Thoracic aorta (tissue), 2 donors: ENCODE data around the gene NRXN3. TPM values are rescaled to one million over a fixed set of nuclear protein-coding genes. Genes with fewer than 3 reads are reported as not detected.

Experiments used
- ATAC-seq: fragments of 150-250 bp; one replicate; pipeline ENCODE4 v1.8.0; 2017; ENCODE audit warnings: low read depth; ENCODE audit not compliant: insufficient number of reproducible peaks, low FRiP score
- DNase-seq: peaks from one replicate; pipeline ENCODE4 v3.0.0-alpha.2; 2020; ENCODE audit warnings: low spot score
- H3K27ac ChIP-seq, 2 donors: fragments of 200-600 bp; sonication (generic); 1 replicate in 1 of 2; 2 replicates in 1 of 2; pipeline ENCODE4 v1.5.1; 2016; ENCODE audit warnings: mild to moderate bottlenecking in 2 of 2, moderate library complexity in 2 of 2
- H3K27me3 ChIP-seq: fragments of 200-600 bp; sonication (generic); replicated peaks from 2 replicates; pipeline ENCODE4 v1.6.0; 2016; ENCODE audit warnings: mild to moderate bottlenecking; ENCODE audit not compliant: insufficient read depth
- H3K36me3 ChIP-seq: fragments of 200-600 bp; sonication (generic); one replicate; pipeline ENCODE4 v1.5.1; 2016
- H3K4me1 ChIP-seq, 2 donors: fragments of 200-600 bp; sonication (generic); 1 replicate in 1 of 2; 2 replicates in 1 of 2; pipeline versions ENCODE4 v1.5.1 to v1.6.0; 2016; ENCODE audit warnings: low read depth in 2 of 2, mild to moderate bottlenecking in 1 of 2; ENCODE audit not compliant: control insufficient read depth in 1 of 2
- H3K4me3 ChIP-seq: fragments of 200-600 bp; sonication (generic); 2 replicates; pipeline ENCODE4 v1.5.1; 2016; ENCODE audit warnings: mild to moderate bottlenecking
- H3K9me3 ChIP-seq: fragments of 200-600 bp; sonication (generic); 2 replicates; pipeline ENCODE4 v1.5.1; 2016
- total RNA-seq, 2 donors: library from RNA; depleted of rRNA; stranded (reverse); fragments of >200 nt; gene quantifications; one replicate each; pipeline versions ENCODE4 v1.1.0 to v1.2.3, GENCODE V29; 2016
- TF ChIP-seq, protein P1 (sequence below): fragments of 200-600 bp; sonication (generic); IDR thresholded peaks from one replicate; pipeline ENCODE4 v1.5.1; 2019; ENCODE audit warnings: antibody characterized with exemption

The NRXN3 gene
- total RNA-seq, 2 donors from 2014 or later: 5.6 to 33.3 TPM

DNA sequence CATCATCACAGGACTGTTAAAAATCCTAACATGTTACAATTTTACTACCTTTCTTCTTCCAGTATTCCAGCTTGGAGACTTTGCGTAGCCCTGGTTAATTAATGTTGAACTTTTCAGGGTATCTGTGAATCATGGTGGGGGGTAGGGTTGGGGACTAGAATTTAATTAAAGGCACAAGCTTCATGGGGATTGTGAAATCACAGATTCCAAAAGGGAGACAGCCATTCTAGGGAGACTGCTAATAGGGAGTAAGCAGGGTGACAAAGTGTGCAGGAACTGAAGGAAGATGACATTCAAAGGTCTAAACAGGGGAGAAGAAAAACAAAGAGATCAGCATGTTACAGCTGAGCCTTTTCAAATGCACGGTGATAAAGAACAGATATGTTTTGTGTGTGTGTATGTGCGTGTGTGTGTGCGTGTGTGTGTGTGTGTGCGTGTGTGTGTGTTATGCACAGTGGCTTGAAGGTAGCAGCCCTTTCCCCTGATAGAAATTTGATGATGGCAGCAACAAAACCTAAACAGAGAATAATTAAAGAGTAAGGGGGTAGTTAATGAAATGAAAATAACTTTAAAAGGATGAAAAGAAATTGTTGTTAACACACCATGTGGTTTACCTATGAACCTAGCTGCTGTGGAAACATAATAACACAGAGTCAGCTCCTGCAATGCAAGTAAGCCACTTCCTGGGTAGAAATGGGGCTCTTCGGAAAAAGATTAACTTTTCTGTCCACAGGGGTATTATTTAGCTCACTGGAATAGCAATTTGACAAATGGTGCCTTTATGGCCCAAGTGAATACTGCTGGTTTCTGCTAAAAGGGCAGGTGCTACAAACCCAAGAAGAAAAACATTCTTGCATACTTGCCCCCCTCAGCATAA lies 1459.5 kb downstream of the NRXN3 start:
- Histone ChIP-seq H3K27me3 (no peaks in the 10 kb centered on the region), H3K9me3 (no peaks in the 10 kb centered on the region), H3K36me3 (no peaks in the 10 kb centered on the region), H3K4me1 (no peaks in the 10 kb centered on the region), H3K4me3 (no peak overlapping the region), H3K27ac (no peak overlapping the region)
- TF ChIP-seq, protein P1, sequence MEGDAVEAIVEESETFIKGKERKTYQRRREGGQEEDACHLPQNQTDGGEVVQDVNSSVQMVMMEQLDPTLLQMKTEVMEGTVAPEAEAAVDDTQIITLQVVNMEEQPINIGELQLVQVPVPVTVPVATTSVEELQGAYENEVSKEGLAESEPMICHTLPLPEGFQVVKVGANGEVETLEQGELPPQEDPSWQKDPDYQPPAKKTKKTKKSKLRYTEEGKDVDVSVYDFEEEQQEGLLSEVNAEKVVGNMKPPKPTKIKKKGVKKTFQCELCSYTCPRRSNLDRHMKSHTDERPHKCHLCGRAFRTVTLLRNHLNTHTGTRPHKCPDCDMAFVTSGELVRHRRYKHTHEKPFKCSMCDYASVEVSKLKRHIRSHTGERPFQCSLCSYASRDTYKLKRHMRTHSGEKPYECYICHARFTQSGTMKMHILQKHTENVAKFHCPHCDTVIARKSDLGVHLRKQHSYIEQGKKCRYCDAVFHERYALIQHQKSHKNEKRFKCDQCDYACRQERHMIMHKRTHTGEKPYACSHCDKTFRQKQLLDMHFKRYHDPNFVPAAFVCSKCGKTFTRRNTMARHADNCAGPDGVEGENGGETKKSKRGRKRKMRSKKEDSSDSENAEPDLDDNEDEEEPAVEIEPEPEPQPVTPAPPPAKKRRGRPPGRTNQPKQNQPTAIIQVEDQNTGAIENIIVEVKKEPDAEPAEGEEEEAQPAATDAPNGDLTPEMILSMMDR: no peak
- ATAC-seq (no peak), DNase-seq (no peak)

DNA sequence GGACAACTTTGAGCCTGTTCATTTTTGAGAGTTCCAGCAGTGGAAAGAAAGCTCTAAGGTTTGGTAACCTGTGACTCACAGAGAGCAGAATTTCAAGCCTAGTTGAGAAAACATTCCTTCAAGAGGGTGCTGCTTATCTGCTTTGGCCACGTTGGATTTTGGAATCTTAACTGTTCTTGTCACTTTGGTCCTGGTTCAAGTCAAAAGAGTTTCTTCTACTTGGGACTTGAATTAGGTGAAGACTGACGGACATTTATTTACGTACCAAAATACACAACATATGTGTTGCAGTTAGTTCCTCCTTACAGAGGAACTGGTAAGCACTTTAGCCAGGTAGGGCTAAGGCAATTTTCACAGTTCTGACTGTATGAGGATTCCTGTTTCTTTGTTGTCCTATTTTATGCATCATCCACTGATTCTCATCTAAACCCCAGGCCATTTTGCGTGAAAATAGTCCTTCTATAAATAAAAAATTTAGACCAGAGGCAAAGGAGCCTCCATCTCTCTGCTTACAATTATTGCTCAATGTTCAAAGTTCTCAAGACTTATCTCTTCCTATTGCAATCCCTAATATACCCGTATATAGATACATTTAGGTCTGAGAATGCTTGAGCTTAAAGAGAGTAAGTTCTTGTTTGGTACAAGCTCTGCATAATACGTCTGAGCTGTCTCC lies 1460.3 kb downstream of the NRXN3 start:
- TF ChIP-seq, protein P1: no peak
- Histone ChIP-seq H3K4me3 (no peak overlapping the region), H3K27me3 (no peaks in the 10 kb centered on the region), H3K4me1 (no peaks in the 10 kb centered on the region), H3K36me3 (no peaks in the 10 kb centered on the region), H3K9me3 (no peaks in the 10 kb centered on the region), H3K27ac (no peak overlapping the region)
- DNase-seq (no peak), ATAC-seq (no peak)

DNA sequence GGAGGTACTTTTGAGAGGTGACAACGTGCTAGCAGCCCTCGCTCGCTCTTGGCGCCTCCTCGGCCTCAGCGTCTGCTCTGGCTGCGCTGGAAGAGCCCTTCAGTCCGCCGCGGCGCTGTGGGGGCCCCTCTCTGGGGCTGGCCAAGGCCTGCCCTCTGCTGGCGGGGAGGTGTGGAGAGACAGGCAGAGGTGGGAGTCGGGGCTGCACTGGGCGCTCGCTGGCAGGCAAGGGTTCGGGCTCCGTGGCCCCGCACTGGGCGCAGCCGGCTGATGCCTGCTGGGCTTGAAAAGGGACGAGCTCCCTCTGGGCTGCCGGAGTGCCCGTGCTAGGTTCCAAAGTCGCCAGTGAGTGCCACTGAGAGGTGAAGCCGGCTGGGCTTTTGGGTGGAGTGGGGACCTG lies 1461.1 kb downstream of the NRXN3 start:
- H3K4me1 ChIP-seq: no peaks in the 10 kb centered on the region
- ATAC-seq (no peak), DNase-seq (no peak)
- TF ChIP-seq, protein P1: no peak
- no peak overlapping the region for H3K27ac ChIP-seq
- no peaks in the 10 kb centered on the region for H3K27me3 ChIP-seq
- no peaks in the 10 kb centered on the region for H3K36me3 ChIP-seq
- H3K9me3 ChIP-seq: no peaks in the 10 kb centered on the region
- no peak overlapping the region for H3K4me3 ChIP-seq

DNA sequence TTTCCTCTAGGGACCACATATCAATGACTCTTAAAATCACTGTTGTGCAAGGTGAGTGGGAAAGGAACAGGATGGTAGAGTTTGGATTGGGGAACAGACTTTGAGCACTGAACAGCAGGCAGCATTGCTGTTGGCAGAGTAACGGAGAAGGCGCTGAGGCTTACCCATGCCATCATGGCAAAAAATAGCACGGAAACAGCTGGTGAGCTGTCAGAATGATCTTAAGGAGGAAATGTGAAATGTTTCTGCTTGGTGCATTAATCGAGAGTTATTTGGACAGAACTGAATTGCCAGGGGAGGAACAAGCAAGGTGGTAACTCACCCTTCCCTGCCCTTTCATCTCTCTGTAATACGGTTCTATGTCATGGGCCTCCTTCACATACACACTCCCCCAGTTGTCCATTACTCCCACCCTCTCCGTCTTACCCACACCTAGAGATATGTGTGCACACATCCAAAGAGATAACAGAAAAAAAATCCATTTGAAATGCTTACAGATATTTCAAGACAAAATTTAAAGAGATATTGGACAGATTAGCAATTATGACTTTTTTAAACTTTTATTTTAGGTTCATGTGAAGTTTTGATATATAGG lies 1468.6 kb downstream of the NRXN3 start:
- DNase-seq (no peak), ATAC-seq (no peak)
- no peaks in the 10 kb centered on the region for H3K27me3 ChIP-seq
- TF ChIP-seq, protein P1: no peak
- H3K4me1 ChIP-seq: no peaks in the 10 kb centered on the region
- H3K27ac ChIP-seq: no peak overlapping the region
- H3K9me3 ChIP-seq: no peaks in the 10 kb centered on the region
- H3K36me3 ChIP-seq: no peaks in the 10 kb centered on the region
- H3K4me3 ChIP-seq: no peak overlapping the region

DNA sequence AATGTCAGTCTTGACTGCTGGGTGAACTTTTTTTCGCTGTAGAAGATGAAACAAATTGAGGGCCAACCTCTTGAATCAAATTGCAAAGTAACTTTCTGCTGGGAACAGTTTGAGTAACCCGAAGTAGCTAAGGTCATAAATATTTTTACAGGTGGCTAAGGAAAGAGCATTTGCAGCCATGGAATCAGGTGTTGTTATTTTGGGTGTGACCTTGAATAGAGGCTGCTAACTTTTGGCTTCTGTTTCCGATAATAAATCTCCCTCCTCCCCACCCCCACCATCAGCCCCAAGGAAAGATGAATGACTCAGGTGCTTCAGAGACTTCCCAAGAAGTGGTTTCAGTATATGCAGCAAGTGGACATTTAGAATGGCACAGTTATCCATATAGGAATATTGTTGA lies 1469.4 kb downstream of the NRXN3 start:
- no peaks in the 10 kb centered on the region for H3K36me3 ChIP-seq
- DNase-seq: no peak
- H3K27me3 ChIP-seq: no peaks in the 10 kb centered on the region
- no peaks in the 10 kb centered on the region for H3K4me1 ChIP-seq
- H3K27ac ChIP-seq: no peak overlapping the region
- ATAC-seq: no peak
- TF ChIP-seq, protein P1: no peak
- H3K9me3 ChIP-seq: no peaks in the 10 kb centered on the region
- H3K4me3 ChIP-seq: no peak overlapping the region
